Activated CD8-positive, alpha-beta memory T cell treated with anti-CD3 and anti-CD28 coated beads for 48 hours (primary cell): ENCODE data around the gene VENTX.

Experiments
- DNase-seq, 3 experiments: peaks; one replicate each; pipeline ENCODE4 v3.0.0-alpha.2; 2020; ENCODE audit warnings: low read depth in 2 of 3, low spot score in 2 of 3

VENTX gene

GRCh38 chr10:133201948-133202725 is 35.5 kb upstream of the VENTX start:
- no peak for DNase-seq

- no peak for DNase-seq
These were observed 34.6 kb upstream of the VENTX start for GRCh38 chr10:133202778-133203651.

DNA sequence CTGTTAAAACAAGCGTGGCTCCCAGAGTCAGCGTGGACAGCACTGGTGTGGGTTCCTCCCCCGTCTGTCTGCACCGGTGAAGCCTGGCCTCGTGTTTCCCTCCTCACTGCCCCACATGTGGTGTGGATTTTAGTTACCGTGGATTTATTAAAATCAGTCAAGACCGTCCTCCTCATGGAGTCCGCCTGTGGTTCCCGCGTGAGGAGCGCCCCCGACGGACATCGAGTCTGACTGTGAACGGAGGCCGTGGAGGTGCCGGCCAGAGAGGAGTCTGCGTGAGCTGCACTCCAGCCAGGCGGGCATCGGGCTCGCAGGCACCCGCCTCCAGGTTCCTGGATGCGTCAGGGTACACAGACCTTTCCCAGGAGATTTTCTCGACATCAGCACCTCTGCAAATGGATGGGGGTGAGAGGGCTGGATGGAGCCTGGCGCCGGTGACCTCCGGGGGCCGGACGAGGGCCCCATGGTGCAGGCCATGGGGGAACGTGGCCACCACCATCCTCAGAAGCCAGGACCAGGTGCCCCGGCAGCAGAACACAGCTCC is 33.9 kb upstream of the VENTX start:
- DNase-seq, result no peak

GRCh38 chr10:133204226-133205015 is 33.2 kb upstream of the VENTX start:
- no peak for DNase-seq

DNA sequence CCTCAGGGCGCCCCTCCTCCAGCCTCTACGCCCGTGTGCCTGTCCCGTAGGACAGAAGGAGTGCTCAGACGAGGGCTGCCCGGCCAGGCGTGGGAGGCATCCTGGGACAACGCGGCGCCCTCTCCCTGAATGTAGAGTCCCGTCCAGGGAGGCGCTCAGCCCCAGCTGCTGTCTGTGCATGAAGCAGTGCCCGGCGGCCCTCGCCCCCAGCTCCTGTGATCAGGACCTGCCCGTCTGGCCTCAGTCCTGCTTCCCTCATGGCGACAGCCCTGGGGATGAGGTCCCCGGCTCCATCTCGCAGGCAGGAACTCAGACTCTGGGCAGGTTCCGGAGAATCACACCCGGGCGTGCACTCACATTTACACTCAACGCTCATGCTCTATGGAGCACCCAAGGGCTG is 32.5 kb upstream of the VENTX start:
- no peak for DNase-seq

GRCh38 chr10:133206356-133207040 is 31.2 kb upstream of the VENTX start:
- no peak for DNase-seq

- DNase-seq, result no peak
These were observed 30.5 kb upstream of the VENTX start for GRCh38 chr10:133207041-133207600.

DNA sequence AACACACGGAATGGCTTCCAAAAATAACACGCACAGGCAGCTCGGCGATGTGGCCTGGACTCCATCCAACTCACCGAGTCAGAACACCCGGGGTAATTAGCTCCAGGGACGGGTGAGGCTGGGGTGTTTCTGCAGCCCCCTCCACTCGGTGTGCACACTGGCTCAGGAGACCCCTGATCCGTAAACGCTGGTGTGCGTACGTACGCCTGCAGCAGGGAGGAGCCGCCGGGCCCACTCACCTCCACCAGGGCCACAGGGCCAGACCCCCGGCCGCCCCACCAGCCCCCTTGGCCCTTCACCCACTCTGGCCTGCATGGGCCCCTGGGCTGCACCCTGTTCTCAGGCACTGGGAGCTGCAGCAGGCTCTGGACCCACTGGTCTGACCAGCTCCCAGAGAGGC is 30.0 kb upstream of the VENTX start:
- DNase-seq, result no peak

GRCh38 chr10:133208466-133208865 is 29.2 kb upstream of the VENTX start:
- DNase-seq, result no peak

DNA sequence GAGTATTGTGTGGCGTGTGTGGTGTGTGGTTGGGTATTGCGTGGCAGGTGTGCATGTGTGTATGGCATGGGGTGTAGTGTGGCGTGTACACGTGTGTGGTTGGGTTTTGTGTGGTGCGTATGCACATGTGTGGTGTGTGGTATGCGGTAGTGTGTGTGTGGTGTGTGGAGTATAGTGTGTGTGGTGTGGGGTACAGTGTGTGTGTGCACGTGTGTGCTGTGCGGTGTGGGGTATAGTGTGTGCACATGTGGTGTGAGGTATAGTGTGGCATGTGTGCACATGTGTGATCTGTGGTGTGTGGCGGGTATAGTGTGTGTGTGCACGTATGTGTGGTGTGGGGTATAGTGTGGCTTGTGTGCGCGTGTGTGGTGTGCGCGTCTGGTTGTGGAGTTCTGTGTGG is 28.5 kb upstream of the VENTX start:
- no peak for DNase-seq

GRCh38 chr10:133209641-133210040 is 28.0 kb upstream of the VENTX start:
- DNase-seq, result no peak

DNA sequence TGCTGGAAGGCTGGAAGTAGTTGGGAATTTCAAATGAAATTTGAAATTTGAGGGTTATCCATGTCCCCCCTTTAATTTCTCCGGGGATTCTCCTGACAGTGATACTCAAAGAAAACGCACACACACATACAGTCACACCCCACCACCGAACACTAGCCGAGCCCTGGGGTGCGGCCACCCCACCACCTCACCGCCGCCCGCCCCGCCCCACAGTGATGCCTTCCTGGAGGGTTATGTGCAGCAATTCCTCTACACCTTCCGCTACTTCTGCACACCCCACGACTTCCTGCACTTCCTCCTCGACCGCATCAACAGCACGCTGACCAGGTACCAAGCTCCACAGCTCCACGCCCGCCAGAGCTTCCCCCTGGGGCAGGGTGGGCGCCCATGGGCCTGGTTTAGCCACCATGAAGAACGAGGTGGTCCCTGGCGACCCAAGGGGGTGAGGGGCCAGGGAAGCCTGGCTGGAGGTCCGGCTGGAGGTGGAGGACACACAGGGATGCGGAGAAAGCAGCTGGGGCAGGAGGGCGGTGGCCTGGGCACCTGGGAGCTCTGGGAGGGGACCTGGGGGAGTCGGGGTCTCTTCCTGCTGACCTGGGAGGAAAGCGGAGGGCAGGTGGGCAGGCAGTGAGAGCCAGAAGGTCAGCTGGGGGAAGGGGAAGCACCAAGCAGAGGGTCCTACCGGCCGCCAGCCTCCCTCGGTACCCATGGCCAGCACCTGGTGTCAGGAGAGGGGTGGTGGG is 27.1 kb upstream of the VENTX start:
- DNase-seq, result no peak

GRCh38 chr10:133211141-133211830 is 26.4 kb upstream of the VENTX start:
- DNase-seq, result no peak

- DNase-seq, result no peak
These were observed 25.4 kb upstream of the VENTX start for GRCh38 chr10:133211959-133212852.

- no peak for DNase-seq
These were observed 24.7 kb upstream of the VENTX start for GRCh38 chr10:133212853-133213494.

- DNase-seq, result no peak
These were observed 23.8 kb upstream of the VENTX start for GRCh38 chr10:133213641-133214467.
